NCI-H460 (cell line): ENCODE measurements around the gene CLDN25. TPM values are rescaled to one million over a fixed set of nuclear protein-coding genes. Genes with fewer than 3 reads are reported as not detected.
A peak's percentile ranks its signal among the peaks of the same experiment; 100 is the strongest.
"Not testable (repeated sequence)": the region's sequence is repeated elsewhere in the genome, so short reads cannot be mapped to it uniquely, and the experiment has no call there.

Source experiments
- DNase-seq: peaks from one replicate; pipeline ENCODE4 v3.0.0-alpha.2; 2016; ENCODE audit warnings: low read depth; ENCODE audit errors: extremely low read depth
- polyA plus RNA-seq: library from polyadenylated mRNA; depleted of rRNA; stranded (reverse); fragments of >200 nt; gene quantifications from 2 replicates; pipeline ENCODE4 v1.2.3, GENCODE V29; 2014; cell fraction: nucleus; rRNA removed
- total RNA-seq: library from RNA; depleted of rRNA; stranded (reverse); fragments of >200 nt; shearing (Covaris generic); gene quantifications from 2 replicates; pipeline ENCODE4 v1.2.3, GENCODE V29; 2014; rRNA removed

The CLDN25 gene
- not detected in 2 replicates for total RNA-seq
- polyA plus RNA-seq, result not detected in 2 replicates

DNA sequence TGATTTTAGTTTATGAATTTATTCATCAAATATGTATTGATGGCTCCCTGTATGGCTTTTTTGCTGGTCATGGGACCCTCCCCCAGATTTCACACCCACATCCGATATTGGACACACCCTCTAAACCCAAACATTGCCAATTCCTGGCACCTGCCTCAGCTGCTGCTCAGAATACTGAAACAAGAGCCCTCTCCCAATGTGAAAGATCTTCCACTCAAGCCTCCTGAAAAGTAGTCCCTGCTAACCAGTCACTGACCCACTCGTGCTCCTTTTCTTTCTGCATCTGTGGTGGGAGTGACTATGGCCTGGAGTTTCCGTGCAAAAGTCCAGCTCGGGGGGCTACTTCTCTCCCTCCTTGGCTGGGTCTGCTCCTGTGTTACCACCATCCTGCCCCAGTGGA is at the start of gene CLDN25:
Gene CLDN25, plus strand, starts transcription at position 301 of the 400 bp plus-strand sequence. Its CDS starts 0 bp downstream, at position 301.
- DNase-seq, result no peak

DNA sequence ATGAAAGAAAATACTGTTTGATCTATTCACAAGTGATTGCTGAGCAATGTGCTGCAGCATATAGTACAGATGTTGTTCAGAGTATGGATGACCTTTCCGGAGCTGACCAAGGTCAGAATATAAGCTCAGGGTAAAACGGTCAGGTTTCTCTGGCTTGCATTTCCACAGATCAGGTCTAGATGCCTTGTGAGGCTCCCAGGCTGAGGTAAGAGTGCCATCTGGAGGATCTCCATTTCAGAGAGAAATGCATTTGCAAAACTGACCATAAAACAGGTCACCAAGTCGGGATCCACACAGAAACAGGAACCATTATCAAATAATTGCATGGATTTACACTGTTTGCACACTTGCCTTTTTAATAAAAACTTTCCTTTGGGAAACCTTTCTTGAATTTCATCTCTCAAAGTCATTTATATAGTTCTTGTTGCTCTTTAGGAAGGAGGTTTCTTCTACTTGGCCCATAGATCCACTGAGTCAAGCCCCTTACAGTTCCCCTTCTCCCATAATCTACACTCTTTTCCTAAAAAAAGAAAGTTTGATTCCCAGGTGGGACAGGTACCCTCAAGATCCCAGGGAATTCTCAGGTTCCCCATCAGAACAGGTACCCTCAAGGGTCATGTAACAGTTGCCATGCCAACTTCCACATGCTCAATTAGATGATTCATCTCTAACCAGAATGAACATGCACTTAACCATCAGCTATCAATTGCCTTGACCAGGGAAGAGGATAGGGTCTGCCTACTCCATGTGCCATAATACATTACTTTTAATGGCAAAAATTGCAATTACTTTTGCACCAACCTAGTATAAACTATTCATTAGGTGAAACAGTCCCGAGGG is 48.5 kb upstream of the CLDN25 start:
- DNase-seq, result peak; percentile 38

DNA sequence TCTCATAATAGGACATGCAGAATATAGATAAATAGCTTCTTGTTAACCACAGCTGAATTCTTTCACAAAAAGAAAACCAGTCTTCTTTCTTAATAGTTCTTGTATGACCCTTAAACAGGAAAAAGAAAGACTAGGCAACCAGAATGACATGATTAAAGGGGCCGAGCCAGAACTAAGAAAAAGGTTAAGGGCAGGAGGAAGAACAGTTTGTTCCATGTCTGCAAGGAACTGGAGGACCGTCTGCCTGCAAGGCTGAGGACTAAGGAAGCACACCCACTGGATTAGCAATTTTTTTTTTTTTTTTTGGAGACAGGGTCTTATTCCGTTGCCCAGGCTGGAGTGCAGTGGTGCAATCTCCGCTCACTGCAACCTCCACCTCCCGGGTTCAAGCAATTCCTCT is 47.5 kb upstream of the CLDN25 start:
- no peak for DNase-seq

DNA sequence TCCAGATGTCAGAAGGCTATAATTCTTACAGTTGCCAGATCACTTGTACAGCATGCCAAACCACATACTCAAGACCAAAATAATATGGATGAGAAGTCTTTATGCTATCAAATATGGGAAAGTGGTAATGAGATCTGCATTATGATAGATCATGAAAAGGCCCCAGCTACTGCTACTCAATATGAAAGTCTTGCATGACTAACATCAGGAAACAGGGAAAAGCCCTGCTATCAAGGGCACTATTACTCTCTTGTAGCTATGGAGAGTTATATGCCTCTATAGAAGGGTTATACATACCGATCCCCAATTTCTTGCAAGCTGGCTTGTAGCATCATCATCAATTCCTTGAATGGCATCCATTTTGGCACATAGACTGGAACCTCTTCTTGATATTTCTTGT is 43.3 kb upstream of the CLDN25 start:
- DNase-seq, result no peak

DNA sequence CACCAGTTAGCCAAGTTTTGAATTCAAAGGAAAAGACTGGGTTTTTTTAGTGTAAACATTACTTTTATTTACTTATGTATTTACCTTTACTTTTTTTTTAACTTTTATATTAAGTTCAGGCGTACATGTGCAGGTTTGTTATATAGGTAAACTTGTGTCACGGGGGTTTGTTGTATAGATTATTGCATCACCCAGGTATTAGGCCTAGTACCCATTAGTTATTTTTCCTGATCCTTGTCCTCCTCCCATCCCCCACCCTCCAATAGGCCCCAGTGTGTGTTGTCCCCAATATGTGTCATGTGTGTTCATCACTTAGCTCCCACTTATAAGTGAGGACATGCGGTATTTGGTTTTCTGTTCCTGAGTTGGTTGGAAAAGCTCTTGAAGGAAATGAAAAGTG is 26.7 kb upstream of the CLDN25 start:
- no peak for DNase-seq

DNA sequence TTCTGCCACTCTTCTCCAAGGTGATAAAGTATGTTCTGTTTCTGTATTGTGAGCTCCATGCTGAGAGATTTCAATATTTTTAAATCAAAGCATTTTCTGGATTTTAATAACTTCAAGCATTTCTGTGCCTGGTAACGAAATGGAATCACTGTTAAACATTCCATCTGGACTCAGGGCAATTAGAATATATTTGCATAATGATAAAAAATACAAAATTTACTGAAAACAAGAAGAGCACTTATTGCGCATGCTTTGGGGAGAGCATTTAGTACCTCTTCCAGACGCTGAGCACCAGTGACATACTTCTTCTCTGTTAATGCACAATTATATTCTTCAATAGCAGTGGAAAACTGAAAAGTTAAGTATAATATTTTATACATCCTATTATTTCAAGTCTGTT is 19.4 kb upstream of the CLDN25 start:
- DNase-seq, result no peak

DNA sequence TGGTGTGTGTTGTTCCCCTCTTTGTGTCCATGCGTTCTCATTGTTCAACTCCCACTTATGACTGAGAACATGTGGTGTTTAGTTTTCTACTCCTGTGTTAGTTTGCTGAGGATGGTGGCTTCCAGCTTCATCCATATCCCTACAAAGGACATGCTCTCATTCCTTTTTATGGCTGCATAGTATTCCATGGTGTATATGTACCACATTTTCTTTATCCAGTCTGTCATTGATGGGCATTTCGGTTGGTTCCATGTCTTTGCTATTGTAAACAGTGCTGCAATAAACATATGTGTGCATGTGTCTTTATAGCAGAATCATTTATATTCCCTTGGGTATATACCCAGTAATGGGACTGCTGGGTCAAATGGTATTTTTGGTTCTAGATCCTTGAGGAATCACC is 16.6 kb upstream of the CLDN25 start:
- not testable (repeated sequence) for DNase-seq

DNA sequence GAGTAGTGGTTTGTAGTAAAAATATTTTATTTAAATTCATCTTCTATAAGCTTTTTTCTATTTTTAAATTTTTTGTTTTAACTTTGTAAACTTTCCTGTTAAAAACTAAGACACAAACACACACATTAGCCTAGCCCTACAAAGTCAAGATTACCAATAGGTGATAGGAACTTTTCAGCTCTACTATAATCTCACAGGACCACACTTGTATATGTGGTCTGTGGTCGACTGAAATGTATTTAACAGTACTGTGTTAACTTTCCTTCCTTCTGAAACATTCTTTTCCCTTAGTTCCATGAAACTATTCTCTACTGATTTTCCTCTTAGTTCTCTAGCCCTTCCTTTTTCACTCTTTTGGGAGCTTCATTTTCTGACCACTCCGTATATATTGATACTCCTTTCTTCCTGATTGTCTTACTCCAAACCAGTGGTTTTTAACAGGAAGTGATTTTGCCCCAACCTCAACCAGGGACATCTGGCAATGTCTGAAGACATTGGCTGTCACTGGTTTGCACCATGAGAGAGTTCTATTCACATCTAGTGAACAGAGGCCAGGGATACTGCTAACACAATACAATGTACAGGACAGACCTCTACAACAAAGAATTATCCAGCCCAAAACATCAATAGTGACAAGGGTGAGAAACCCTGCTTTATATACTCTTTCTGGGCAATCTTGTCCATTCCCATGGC is 14.9 kb upstream of the CLDN25 start:
- DNase-seq, result no peak

DNA sequence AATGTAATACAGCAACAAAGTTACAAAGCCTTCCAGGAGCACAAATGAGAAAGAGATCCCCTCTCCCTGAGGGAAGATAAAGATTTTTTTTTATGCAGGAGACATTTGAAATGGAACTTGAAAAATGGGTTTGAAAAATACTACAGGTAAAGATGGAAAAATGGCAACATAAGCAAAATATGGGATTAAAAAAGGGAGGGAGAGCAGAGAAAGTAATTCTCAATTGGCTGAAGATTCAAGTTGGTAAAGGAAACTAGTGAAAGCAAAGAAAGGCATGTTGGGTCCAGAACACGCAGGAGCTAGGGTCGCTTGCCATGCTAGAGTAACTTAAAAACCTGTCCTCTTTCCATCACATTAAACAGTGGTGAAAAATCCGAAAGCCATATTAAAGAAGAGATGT is 7.6 kb upstream of the CLDN25 start:
- no peak for DNase-seq

DNA sequence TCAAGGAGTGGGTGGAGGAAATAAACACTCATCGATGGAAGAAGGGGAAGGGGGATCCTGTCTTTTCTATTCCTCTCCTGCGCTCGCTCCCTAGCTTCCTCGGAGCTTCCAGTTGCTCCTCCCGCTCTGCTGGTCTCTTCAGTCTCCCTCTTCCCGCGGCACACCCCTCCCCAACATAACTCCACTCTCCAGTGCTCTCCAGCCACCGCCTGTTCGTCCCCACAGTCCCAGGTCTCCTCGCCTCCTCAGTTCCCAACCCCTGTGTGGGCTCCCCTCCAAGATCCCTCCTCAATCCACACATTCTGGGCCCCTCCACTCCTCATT is 6.5 kb upstream of the CLDN25 start:
- DNase-seq, result peak; percentile 1

DNA sequence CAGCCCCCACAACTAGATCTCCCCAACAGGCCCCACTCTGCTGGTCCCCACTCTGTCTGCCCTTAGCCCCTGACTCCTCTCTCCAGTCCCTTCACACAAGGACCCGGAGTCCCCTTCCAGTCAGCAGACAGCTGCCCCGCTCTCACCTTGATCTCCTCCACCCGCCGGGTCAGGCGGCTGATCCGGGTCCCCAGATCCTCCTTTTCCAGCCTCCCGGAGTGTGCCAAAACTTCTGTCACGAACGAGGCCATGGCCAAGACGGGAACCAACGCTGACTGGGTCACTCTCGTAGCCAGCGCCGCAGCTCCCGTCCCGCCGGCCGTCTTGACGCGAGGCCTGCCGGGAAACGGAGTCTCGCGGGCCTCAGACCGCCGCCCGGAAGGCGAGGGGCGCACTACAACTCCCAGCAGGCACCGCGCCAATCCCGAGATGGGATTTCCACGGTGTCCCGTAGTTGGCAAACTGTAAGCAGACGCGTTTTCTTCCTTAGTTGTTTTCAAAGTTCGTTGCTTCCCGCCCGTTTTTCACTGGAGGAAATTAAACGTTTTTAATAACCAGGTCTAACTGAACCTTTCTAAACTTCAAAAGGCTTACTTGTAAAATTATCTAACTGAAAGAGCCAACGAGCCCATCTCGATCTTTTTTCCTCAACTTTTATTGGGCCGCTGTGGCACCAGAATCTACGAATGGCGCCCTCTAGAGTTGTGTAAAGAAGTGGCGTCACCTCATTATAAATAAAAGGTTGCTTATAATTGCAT is 6.0 kb upstream of the CLDN25 start, which contains the start of gene ZW10:
Gene ZW10, minus strand, starts transcription at position 277 of the 758 bp plus-strand sequence. Its CDS starts 26 bp downstream, at position 251.
- peak; percentile 92 for DNase-seq

DNA sequence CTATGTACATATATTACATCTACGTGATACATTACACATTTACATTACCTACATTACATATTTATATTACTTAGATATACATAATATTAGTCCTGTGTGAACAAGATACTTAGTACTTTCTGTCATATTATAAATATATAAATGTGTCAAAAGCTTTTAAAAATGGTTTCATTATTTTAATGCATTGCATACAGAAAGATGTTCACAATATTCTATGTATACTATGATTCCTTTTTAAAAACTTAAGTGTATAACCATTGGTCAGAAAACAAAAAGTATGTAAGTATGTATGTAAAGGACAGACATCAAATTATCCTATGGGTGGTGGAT is 5.5 kb upstream of the CLDN25 start:
- DNase-seq, result no peak

DNA sequence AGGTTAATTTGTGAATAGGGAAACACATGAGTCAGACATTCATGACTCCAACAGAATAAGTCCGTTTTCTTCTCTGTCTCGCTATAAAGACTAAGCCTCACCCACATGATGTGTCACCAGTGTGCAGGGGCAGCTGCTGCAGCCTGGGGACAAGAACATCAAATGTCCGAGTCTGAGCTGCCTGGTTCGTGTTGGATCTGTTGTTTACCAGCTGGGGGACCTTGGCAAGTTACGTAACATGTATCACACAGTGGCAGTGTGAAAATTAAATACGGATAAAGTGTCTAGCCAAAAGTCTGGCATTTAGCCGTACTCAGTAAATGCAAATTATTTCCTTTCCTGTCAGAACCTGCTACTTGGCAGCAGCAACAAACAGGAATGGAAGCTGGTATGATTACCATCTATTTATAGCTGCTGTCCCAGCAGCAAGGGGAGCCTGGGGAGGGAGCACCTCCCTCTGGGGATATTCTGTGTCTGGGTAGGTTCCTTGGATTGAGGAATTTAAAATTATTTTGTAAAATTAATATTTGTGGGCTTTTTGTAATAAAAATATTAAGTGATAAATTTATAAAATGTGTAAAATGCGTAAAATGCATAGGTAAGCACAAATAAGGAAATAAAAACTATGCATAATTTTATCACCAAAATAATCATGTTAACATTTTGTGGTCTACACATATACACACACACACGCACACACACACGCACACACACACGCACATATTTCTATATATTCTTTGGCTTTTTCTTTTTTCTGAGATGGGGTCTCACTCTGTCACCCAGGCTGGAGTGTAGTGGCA is 1.3 kb upstream of the CLDN25 start:
- DNase-seq, result no peak

DNA sequence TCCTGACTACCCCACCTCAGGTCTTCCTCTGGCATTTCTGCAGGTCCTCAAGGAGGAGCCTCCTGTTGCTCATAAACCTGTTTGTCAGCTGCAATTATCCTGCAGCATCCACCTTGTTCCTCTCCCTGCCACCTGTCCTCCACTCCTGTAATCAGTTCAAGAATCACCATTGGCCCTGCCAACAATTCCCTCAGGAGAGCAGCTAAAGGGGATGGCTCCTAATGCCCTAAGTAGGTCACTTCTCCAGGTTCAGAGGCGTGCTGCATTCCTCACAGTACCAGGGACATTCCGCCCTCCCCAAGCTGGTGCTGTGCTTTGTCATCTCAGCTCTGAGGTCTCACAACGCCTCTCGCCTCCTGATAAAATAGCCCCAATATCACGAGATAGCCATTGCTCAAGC is 2.1 kb downstream of the CLDN25 start:
- DNase-seq, result no peak

DNA sequence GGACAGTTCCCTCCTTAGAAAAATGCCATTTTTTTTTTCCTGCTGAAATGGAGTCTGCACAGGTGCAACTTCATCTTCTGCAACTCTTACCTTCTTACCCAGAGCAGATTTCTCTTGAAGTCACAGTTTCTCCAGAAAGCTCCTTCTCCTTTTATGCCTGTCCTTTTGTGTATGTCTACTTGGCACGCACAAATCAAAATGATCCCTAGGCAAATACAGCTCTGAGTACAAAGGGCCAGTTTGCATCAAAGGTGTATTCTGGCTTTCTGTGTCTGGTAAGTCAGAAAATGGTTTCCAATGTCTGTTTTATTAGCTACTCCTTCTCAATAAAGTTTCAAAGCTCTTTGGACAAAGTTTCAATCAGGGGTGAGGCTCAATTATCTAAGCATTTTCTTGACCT is 2.5 kb downstream of the CLDN25 start:
- DNase-seq, result no peak

DNA sequence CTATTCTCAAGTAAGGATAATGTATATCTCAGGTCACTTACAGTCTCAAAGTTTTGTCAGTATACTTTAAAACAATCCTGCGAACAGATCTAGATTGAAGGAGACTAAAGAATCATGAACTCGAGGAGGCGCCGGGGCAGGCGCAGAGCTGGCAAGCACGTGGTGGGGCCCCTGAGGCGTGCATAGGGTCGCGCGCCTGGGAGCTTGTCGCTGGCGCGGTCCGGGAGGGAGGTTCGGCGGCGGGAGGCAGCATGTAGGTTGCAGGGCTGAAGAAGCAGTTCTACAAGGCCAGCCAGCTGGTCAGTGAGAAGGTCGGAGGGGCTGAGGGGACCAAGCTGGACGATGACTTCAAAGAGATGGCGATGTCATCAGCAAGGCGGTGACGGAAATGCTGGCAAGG is 9.4 kb downstream of the CLDN25 start:
- DNase-seq, result not testable (repeated sequence)

DNA sequence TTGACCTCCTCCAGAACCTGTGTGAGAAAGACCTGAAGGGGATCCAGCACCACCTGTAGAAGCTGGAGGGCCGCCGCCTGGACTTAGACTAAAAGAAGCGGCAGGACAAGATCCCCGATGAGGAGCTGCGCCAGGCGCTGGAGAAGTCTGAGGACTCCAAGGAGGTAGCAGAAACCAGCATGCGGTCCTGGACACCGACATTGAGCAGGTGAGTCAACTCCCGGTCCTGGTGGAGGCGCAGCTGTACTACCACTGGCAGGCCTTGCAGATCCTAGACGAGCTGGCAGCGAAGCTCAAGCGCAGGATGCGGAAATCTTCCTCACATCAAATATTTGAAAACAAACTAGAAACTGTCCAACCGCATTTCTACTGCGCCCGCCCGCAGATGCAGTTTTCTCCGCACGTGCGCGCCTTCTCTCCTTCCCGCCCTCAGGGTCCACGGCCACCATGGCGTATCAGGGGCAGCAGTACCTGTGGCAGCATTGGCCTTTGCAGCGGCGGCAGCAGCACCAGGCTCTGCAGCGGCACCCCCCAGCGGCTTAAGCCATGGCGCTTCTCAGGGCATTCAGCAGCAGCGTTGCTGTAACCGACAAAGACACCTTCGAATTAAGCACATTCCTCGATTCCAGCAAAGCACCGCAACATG is 10.2 kb downstream of the CLDN25 start:
- DNase-seq, result no peak

DNA sequence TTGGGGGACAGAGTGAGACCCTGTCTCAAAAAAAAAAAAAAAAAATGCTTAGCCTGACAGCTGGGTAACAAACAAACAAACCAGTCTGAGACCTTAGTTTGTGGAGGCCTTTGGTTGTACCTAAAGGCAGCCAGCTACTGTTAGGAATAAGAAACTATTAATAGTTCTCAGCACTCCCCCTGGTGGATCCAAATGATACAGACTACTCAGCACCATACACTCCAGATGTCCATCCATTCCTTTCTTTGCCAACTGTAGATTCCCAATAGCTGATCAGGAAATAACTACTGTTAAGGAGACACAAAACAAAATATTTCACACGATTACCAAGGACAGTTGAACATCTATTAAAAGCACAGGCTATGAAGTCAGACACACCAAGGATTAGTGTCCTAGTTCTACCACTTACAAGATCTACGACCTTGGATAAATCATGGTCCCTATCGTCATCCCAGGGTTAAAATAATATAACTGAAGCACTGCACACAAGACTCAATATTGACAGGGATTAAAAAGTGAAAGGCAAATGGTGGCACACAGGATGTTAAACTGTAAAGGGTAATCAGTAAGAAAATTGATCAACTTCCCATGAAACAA is 17.2 kb downstream of the CLDN25 start:
- peak; percentile 21 for DNase-seq

DNA sequence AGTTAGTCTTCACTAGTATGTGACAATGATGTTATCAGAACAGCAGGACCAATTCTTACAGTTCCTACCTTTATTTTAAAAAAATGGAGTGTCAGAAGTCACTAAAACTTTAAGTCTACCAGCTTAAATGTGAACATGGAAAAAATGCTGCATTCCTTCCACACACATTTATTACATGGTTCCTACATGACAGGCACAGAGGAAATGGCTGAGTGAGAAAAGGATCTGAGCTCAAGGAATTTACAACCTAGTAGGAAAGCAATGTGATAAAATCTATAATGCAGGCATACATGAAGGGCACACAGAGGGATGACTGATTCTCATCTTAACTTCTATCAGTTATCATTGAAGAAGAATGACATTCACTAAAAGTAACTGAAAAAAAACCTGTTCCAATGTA is 23.0 kb downstream of the CLDN25 start:
- no peak for DNase-seq

DNA sequence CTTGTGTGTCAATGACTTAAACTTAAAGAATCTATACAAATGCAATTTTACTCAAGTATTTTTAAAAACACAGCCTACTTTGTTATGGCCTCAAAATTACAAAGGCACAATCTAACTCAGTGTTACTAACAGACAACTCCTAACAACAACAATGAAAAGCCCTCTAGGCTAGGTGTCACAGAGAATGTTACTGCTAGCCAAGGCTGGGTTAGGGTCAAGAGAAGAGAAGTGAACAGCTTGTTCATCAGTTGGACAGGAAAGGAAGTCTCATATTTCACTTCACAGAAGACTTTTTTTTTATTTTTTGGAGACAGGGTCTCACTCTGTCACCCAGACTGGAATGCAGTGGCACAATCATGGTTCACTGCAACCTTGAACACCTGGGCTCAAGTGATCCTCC is 26.0 kb downstream of the CLDN25 start:
- no peak for DNase-seq
